Measurements from ENCODE around the gene GRM5. TPM values are rescaled to one million over a fixed set of nuclear protein-coding genes. Genes with fewer than 3 reads are reported as not detected.

GRM5 gene
- polyA plus RNA-seq, 3 donors from 2014 or later = not detected

DNA sequence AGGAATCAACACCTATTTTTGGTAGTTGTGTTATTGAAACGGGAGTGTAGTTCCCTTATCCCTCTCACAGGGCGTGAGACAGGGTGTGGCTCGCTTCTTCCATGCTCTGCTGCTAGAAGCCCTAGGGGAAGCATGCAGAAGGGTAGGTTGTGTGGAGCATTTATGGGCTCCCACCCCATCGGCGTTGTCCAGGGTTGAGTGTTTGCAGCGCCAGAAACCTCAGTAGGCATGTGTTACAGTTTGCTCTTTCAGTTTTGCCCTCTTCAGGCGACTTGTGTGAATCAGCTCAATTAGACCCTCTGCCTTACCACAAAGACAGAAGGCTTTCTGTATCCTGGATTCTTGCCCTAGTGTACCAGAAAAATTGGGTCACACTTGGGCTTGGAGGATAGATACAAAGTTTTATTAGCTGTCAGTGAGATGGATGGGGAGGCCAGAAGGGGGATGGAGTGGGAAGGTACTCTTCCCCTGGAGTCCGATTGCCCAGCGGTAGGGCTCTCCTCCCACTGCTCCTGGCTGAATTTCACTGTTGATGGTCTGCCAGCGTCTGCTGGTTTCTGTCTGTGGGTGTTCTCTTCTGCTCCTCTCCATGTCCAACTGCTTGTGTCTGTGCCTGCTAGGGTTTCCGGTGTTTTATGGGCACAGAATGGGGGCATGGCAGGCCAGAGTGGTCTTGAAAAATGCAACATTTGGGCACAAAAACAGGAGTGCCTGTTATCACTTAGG is 369.9 kb downstream of the GRM5 start:
- Mint-ChIP-seq H3K27ac (no peak overlapping the region), H3K4me1 (no peaks in the 10 kb centered on the region), H3K36me3 (no peaks in the 10 kb centered on the region), H3K9me3 (peaks cover 0 to 2% (median 0%) of the 10 kb centered on the region in 6 donors), H3K4me3 (no peak overlapping the region), H3K27me3 (ENCODE audit: low read depth in 3 of 3) (peaks cover 0 to 2% (median 2%) of the 10 kb centered on the region in 3 donors)
- no peak for DNase-seq

DNA sequence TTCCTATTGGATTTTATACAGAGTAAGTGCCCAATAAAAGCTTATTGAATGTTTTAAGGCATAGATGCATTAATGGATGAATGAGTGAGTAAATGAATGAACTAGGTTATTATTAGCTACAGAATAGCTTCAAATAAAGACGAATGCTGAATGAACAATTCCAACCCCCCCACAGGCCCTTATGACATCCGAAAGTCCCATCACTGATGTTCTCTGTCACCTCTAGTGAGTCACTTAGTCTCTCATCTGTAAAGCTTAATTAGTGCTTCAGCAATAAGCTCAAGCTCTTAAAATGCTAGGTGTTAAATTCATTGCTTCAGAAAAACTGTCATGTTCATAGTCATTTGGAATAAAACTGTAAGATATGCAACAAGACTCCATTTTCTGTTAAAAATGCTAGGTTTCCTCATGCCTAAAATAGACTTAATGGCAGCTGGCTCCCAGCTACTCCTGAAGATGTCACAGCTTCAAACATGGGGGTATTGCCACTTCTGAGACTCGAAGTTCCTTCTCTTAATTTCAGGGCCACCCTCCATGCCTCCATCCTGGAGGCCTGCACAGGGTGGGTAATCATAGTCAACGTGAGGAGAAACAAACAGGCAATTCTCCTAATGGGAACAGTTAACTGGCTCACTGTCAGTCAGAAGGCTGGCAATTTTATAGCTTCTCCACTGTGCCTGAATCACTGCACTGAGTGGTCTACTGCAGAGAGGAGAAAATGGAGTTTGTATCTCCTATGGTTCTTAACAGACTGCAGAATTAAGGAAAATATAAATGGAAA is 373.3 kb downstream of the GRM5 start:
- no peaks in the 10 kb centered on the region for H3K4me1 Mint-ChIP-seq
- peaks cover 0 to 2% (median 0%) of the 10 kb centered on the region in 3 donors for H3K27me3 Mint-ChIP-seq (ENCODE audit: low read depth in 3 of 3)
- H3K4me3 Mint-ChIP-seq = no peak overlapping the region
- H3K9me3 Mint-ChIP-seq = peaks cover 0 to 2% (median 0%) of the 10 kb centered on the region in 6 donors
- no peak overlapping the region for H3K27ac Mint-ChIP-seq
- no peak for DNase-seq
- H3K36me3 Mint-ChIP-seq = no peaks in the 10 kb centered on the region

DNA sequence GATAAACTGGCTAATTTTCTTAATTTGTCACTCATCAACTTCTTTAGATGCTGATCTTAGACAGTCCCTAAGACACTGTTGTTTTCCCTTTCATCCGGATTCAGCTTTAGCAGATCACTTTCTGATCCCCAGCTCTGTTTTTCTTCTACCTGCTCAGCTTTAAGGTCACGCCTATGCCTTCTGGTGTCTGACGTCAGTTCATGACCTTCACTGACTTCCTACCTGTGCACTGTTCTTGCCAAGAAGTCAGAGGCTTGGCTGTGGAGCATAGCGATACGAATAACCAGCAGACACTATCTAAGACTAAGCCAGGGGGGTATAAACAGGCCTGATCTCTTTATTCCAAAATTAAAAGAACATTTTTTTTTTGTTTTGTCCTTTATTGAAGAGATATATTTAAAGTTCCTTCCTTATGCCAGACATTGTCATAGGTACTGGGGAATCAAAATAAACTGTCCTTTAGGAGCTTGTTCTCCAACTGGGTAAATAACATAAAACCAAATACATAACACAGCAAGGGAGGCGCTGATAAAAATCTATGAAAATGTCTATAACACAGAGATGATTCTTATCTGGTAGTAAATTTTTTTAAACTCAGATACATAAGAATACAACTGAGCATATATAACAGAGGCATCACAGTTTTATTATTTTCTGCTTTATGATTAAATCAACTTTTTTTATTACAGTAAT is 376.1 kb downstream of the GRM5 start:
- DNase-seq = no peak
- H3K27ac Mint-ChIP-seq = no peak overlapping the region
- H3K9me3 Mint-ChIP-seq = peaks cover 0 to 8% (median 5%) of the 10 kb centered on the region in 6 donors
- no peaks in the 10 kb centered on the region for H3K36me3 Mint-ChIP-seq
- H3K4me3 Mint-ChIP-seq = no peak overlapping the region
- H3K4me1 Mint-ChIP-seq = no peaks in the 10 kb centered on the region
- H3K27me3 Mint-ChIP-seq (ENCODE audit: low read depth in 3 of 3) = peaks cover 0 to 5% (median 0%) of the 10 kb centered on the region in 3 donors

DNA sequence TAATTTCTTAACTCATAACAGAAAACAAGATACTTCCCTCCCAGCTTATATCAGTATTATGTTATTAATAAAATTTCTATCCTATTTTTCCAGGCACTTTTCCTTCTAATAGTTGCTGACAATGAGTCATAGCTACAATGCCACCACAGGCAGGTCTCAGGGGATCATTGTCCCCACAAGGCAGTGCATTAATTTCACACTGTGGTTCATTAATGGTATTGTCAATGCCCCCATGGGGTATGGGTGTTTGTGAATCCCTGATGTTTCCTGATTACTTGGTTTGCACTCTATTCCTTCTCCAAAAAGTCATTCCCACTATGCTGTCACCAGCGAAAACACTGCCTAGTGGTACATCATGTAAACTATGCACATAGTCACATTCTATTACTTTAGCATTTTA is 382.8 kb downstream of the GRM5 start:
- Mint-ChIP-seq H3K4me3 (no peak overlapping the region), H3K4me1 (no peaks in the 10 kb centered on the region), H3K27ac (no peak overlapping the region), H3K27me3 (ENCODE audit: low read depth in 3 of 3) (peaks cover 0 to 10% (median 3%) of the 10 kb centered on the region in 3 donors), H3K36me3 (peaks cover 0 to 7% (median 0%) of the 10 kb centered on the region in 3 donors), H3K9me3 (peaks cover 5 to 20% (median 13%) of the 10 kb centered on the region in 6 donors)
- no peak for DNase-seq

DNA sequence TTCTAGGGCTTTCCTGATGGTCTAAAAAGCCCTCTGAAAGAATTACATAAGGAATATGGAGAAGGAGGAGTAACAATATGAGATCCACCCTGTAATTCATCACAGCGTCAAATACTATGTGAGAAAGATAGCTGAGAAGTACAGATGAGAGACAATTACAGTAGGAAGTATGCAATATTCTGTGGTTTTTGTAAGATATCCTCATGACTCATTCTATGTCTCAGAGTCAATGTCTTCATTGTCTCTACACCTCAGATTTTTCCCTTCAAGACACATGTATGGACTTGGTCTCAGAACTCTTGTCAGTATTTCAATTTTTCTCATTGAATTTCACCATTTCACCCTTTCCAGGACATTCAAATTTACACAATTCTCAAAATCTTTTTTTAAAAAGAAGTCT is 385.0 kb downstream of the GRM5 start:
- DNase-seq = no peak
- H3K4me3 Mint-ChIP-seq = no peak overlapping the region
- no peak overlapping the region for H3K27ac Mint-ChIP-seq
- peaks cover 0 to 7% (median 0%) of the 10 kb centered on the region in 3 donors for H3K36me3 Mint-ChIP-seq
- peaks cover 0 to 7% (median 3%) of the 10 kb centered on the region in 3 donors for H3K27me3 Mint-ChIP-seq (ENCODE audit: low read depth in 3 of 3)
- H3K4me1 Mint-ChIP-seq = no peaks in the 10 kb centered on the region
- H3K9me3 Mint-ChIP-seq = peaks cover 5 to 20% (median 13%) of the 10 kb centered on the region in 6 donors

DNA sequence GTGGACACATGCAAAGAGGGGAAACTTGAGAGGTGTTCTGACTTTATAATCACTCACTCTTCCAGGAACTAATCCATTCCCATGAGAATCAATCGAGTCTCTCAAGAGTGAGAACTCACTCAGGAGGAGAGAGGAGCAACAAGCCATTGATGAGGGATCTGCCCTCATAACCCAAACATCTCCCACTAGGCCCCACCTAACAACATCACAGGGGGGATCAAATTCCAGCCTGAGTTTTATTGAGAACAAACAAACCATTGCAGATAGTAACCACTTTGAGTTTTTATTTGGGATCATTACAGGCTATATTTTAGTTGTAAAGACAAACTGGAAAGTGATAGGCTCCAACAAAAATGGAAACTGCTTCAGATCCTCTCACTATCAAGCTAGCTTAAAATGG is 399.4 kb downstream of the GRM5 start:
- H3K27ac Mint-ChIP-seq = no peak overlapping the region
- no peak for DNase-seq
- no peaks in the 10 kb centered on the region for H3K36me3 Mint-ChIP-seq
- H3K9me3 Mint-ChIP-seq = peaks cover 0 to 8% (median under 1%) of the 10 kb centered on the region in 6 donors
- H3K27me3 Mint-ChIP-seq (ENCODE audit: low read depth in 3 of 3) = peaks cover 0 to 2% (median 0%) of the 10 kb centered on the region in 3 donors
- H3K4me3 Mint-ChIP-seq = no peak overlapping the region
- H3K4me1 Mint-ChIP-seq = no peaks in the 10 kb centered on the region

DNA sequence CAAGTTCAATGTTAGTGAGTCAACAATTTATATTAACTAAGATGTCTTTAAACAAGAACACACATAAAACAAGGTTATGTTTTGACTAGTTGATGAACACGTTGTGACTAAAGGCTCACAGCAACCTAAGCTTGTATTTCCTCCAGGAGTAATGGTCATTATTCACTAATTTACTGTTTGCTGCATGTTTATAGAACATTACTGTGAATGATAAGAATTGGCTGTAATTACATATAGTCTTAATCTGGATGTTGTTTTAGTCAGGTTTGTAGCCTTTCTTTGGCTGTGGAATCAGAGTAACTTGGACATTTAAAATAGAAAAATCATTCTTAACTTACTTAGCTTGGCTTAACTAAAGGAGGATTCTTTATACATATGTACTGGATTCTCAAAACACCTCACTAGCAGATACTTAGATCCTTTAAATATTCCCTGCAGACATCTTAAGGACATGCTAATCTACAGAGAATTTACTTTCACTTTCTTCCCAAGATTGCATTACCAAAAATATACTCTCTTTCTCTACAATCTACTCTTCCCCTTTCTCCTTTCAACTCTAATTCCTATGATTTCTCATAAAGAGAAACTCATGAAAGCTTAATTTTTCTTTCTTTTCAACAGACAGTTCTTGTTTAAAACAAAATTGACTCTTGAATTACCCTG is 408.6 kb downstream of the GRM5 start:
- H3K36me3 Mint-ChIP-seq = no peaks in the 10 kb centered on the region
- H3K9me3 Mint-ChIP-seq = no peaks in the 10 kb centered on the region
- H3K4me3 Mint-ChIP-seq = no peak overlapping the region
- H3K27ac Mint-ChIP-seq = no peak overlapping the region
- no peak for DNase-seq
- peaks cover 0 to 1% (median 0%) of the 10 kb centered on the region in 3 donors for H3K27me3 Mint-ChIP-seq (ENCODE audit: low read depth in 3 of 3)
- no peaks in the 10 kb centered on the region for H3K4me1 Mint-ChIP-seq

DNA sequence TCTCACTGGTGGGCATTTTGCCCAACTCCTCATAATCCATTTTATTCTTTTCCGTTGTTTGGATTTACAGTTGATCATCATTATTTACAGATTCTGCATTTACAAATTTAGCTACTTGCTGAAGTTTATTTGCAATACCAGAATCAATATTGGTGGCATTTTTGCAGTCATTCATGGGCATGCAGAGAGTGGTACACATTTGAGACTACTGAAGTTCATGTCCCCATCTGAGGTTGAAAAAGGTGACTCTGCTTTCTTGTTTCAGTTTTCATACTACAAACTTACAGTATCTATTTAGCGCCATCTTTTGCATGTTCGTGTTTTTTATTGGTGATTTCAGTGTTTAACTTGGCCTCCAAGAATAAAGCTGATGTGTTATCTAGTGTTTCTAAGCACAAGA is 409.5 kb downstream of the GRM5 start:
- Mint-ChIP-seq H3K27me3 (ENCODE audit: low read depth in 3 of 3) (peaks cover 0 to 1% (median 0%) of the 10 kb centered on the region in 3 donors), H3K4me1 (no peaks in the 10 kb centered on the region), H3K36me3 (no peaks in the 10 kb centered on the region), H3K4me3 (no peak overlapping the region), H3K9me3 (peaks cover 0 to 2% (median 0%) of the 10 kb centered on the region in 6 donors), H3K27ac (no peak overlapping the region)
- DNase-seq = no peak

DNA sequence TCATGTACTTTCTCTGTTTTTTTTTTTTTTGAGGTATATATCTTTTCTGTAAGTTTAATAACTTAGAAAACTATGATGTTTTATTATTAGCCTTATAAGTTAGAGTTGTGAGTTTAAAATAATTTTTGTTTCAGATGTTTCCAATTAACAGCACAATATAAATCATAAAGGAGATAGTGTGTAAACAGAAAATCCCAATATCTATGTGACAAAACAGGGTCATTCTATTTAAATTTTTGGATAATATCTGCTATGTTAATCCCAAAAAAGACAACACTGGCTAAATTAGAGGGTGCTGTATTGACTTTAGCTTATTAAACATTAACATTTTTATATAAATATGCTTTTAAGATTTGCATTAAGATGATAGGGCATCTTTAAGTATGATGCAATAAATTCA is 410.1 kb downstream of the GRM5 start:
- DNase-seq = no peak
- Mint-ChIP-seq H3K4me3 (no peak overlapping the region), H3K27ac (no peak overlapping the region), H3K9me3 (peaks cover 0 to 5% (median 0%) of the 10 kb centered on the region in 6 donors), H3K36me3 (no peaks in the 10 kb centered on the region), H3K4me1 (no peaks in the 10 kb centered on the region), H3K27me3 (ENCODE audit: low read depth in 3 of 3) (peaks cover 0 to 1% (median 0%) of the 10 kb centered on the region in 3 donors)

DNA sequence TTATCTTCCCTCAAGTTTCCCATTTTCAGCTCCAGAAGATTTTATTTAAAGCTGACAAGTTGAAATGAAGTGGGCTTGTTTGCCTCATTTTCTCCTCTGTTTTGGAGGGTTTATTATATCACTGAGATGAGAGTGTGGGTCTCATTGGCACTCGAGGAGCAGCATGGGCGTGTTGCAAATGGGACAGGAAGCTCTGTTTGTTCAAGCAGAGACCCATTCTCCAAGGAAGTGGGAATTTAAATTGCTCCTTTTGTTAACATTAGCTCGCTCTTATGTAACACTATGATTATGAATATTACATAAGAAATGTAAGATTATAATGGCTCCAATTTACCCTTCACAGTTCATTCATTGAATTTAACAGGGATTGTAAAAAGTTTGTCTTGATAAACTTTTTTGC is 410.6 kb downstream of the GRM5 start:
- H3K36me3 Mint-ChIP-seq = no peaks in the 10 kb centered on the region
- peaks cover 0 to 1% (median 0%) of the 10 kb centered on the region in 3 donors for H3K27me3 Mint-ChIP-seq (ENCODE audit: low read depth in 3 of 3)
- H3K4me3 Mint-ChIP-seq = no peak overlapping the region
- no peaks in the 10 kb centered on the region for H3K4me1 Mint-ChIP-seq
- no peak for DNase-seq
- H3K27ac Mint-ChIP-seq = no peak overlapping the region
- peaks cover 0 to 5% (median 0%) of the 10 kb centered on the region in 6 donors for H3K9me3 Mint-ChIP-seq

DNA sequence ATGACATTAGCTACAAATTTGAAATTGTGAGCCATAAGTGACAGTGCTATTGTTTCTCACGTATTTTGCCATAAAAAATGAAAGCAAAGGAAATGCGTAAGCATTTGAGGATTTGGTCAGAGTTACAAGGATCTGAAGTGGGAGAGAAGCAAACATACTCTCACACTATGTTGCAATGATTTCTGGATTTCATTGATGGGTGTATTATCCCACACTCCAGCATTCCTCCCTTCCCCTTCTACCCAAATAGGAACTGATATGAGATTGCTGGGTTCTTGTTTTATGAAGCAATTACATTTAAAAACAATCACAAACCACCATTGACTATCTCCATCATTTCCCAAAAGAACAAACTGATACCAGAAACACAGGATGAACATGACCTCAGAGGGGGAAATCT is 414.2 kb downstream of the GRM5 start:
- Mint-ChIP-seq H3K27me3 (ENCODE audit: low read depth in 3 of 3) (no peaks in the 10 kb centered on the region), H3K27ac (no peak overlapping the region), H3K36me3 (no peaks in the 10 kb centered on the region), H3K9me3 (peaks cover 0 to 6% (median under 1%) of the 10 kb centered on the region in 6 donors), H3K4me3 (no peak overlapping the region), H3K4me1 (no peaks in the 10 kb centered on the region)
- no peak for DNase-seq

DNA sequence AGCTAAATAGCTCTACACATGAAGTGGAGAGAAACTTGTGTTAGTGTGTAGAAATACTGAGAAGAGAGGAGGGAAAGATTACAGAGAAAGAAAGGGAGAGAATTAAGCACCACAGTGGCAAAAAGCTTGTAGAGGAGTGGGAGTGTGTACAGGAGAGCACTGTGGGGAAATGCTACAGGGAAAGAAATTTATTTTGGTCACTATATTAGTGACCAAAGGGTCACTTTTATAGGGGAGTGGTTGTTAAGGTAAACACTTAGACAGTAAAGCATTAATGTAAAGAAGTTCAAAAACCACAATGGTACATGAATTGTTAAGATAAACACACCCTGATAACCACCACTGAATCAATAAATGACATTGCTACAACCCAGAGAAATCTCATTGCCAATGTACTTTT is 421.1 kb downstream of the GRM5 start:
- H3K27ac Mint-ChIP-seq = no peak overlapping the region
- no peaks in the 10 kb centered on the region for H3K4me1 Mint-ChIP-seq
- peaks cover 0 to 2% (median 0%) of the 10 kb centered on the region in 3 donors for H3K27me3 Mint-ChIP-seq (ENCODE audit: low read depth in 3 of 3)
- DNase-seq = no peak
- peaks cover 0 to 10% (median 1%) of the 10 kb centered on the region in 6 donors for H3K9me3 Mint-ChIP-seq
- H3K4me3 Mint-ChIP-seq = no peak overlapping the region
- no peaks in the 10 kb centered on the region for H3K36me3 Mint-ChIP-seq

DNA sequence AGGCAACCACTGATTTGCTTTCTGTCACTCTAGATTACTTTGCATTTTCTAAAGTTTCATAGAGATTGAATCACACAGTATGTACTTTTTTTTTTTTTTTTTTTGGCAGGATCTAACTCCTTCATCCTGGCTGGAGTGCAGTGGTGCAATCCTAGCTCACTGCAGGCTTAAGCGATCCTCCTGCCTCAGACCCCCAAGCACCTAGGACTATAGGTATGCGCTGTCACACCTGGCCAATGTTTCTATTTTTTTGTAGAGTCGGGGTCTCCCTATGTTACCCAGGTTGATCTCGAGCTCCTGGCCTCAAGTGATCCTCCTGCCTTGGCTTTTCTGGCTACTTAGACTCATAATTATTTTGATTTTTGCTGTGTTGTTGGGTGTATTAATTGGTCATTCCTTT is 433.6 kb downstream of the GRM5 start:
- peaks cover 0 to 2% (median 0%) of the 10 kb centered on the region in 6 donors for H3K9me3 Mint-ChIP-seq
- H3K36me3 Mint-ChIP-seq = no peaks in the 10 kb centered on the region
- H3K27me3 Mint-ChIP-seq (ENCODE audit: low read depth in 3 of 3) = peaks cover 0 to 6% (median 0%) of the 10 kb centered on the region in 3 donors
- H3K4me1 Mint-ChIP-seq = no peaks in the 10 kb centered on the region
- H3K27ac Mint-ChIP-seq = no peak overlapping the region
- no peak overlapping the region for H3K4me3 Mint-ChIP-seq
- DNase-seq = no peak

All from immature natural killer cell (primary cell).